ENCODE data around the gene LSM11.
A peak's percentile ranks its signal among the peaks of the same experiment; 100 is the strongest.
"Not testable (repeated sequence)": the region's sequence is repeated elsewhere in the genome, so short reads cannot be mapped to it uniquely, and the experiment has no call there.

The LSM11 gene

GRCh38 chr5:157743163-157744050 lies at the start of gene LSM11:
TSS of gene LSM11 (plus strand) at chr5:157743712. CDS start at chr5:157743751, 39 bp downstream.
- peak; percentile 97 for DNase-seq (ENCODE audit: low spot score)

GRCh38 chr5:157693816-157694215 lies 49.7 kb upstream of the LSM11 start:
- not testable (repeated sequence) for DNase-seq (ENCODE audit: low spot score)

- DNase-seq (ENCODE audit: low spot score) = not testable (repeated sequence)
Measured at GRCh38 chr5:157696154-157696553, 47.4 kb upstream of the LSM11 start.

DNA sequence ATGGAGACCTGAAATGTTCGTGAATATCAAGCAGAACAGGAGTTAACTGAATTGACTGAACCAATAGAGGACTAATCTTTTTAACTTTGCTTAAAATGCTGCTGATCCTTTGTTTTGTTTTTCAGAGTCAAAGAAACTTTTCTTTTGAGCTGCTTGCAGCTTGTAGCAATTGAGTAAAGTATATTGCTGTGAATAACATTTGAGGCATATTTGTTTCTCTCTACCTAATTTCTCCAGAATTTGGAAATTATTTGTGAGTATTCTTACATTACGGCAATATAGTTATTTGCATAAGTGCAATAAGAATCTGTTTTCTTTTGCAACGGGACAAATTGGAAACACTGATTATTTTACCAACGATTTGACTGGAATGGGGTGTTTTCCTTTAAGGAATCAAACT lies 44.8 kb upstream of the LSM11 start:
- DNase-seq (ENCODE audit: low spot score) = not testable (repeated sequence)

DNA sequence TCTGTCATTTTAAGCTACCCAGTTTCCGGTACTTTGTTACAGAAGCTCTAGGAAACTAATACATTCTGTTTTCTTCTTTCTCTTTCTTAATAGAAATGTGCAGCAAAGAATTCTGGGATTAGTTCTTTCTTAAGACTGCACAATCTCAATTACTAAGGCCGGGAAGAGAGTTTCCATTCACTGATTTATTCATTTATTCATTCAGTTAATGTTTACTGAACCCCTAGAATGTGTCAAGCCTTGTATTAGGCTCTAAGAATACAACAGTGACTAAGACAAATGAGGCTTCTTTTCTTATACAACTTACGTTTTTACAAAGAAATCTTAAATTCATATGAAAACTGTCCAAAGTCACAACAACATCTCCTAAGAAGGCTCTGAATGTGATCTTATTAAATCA lies 39.8 kb upstream of the LSM11 start:
- no peak for DNase-seq (ENCODE audit: low spot score)

GRCh38 chr5:157708866-157709265 lies 34.6 kb upstream of the LSM11 start:
- no peak for DNase-seq (ENCODE audit: low spot score)

DNA sequence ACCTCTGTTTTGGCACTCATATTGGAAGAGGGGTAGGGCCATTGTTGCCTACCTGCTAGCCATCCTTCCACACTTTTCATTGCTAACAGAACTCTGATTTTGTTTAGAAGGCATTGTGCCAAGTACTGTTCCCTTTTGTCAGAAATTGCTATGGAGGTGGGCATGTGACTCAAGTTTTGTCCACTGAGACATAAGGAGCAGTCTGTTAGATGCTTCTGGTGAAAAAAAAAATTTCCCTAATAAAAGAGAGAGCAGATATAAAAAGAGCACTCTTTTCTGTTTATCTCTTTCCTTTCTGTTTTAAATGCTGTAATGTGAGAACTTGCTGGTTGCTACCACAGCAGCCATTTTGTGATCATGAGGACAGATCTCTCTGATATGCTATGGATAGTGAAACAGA lies 34.2 kb upstream of the LSM11 start:
- no peak for DNase-seq (ENCODE audit: low spot score)

DNA sequence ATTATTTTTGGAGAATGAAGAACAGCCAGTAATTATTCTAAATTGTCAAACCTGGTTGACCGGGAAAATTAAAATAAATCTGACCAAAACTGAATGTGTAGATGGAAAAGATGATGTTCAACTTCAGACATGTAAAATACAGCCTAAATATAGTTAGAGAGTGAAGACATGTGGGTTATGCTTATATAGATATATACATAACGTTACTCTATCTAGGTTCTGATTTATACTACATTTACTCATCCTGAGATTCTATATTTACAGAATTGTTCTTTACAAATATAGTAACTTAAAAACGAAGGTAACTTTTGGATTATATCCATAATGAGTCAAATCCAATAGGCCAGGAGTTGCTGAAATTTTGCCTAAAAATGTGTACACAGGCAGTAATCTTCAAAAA lies 33.1 kb upstream of the LSM11 start:
- no peak for DNase-seq (ENCODE audit: low spot score)

- peak; percentile 69 for DNase-seq (ENCODE audit: low spot score)
Measured at GRCh38 chr5:157710882-157711281, 32.6 kb upstream of the LSM11 start.

DNA sequence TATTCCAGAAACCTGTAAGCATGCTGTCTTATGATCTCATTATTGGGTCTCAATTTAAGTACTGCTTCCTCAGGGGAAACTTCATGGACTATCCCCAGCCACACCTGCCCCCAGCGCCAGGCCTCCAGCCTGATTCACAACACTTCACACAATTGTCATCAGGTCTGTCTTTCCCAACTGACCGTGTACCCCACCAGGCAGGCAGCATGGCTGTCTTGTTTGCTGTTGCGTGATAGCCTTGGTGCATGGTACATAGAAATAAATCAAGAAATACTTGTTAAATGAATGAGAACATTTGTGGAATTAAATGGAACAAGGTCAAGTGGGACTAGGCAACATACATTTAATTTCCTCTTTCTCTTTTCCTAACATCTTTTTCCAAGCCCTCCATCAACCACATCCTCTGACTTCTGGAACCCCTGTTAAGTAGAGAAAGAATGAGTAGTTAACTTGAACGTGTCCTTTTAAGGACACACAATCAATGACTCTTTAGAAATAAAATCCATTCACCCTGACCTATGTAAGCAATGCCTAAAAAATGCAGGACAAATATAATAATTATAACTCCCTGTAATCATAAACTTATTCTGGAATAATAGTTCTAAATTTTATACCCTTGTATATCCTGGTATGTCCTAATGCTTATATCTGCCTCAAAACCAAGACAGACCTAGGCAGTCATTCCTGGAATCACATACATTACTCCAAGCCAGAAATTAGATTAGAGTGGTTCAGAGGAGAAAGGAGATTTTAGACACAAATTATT lies 29.5 kb upstream of the LSM11 start:
- no peak for DNase-seq (ENCODE audit: low spot score)

DNA sequence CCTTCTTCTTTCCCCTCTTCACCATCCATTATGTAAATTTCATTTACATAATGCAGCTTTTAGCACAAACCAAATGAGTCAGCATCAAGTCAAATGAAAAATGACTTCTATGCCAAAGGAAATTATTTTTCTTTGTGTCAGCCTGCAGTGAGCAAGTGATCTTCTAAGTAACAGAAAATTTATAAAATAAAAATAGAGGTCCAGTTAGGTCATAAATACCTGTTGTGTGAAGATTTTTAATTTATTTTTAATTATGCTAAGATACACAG lies 29.0 kb upstream of the LSM11 start:
- no peak for DNase-seq (ENCODE audit: low spot score)

DNA sequence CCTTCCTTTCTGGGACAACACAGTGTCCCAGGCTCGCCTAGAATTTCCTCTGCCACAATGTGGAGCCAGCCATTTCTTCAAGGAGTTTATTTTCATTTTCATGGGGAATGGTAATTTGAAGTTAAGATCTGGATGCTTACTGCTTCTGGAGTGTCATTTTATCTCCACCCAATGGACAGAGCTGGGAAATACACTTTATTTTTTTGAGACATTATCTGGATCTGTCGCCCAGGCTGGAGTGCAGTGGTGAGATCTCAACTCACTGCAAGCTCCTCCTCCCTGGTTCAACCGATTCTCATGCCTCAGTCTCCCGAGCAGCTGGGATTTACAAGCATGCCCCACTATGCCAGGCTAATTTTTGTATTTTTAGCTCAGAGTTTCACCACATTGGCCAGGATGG lies 25.0 kb upstream of the LSM11 start:
- peak; percentile 74 for DNase-seq (ENCODE audit: low spot score)

GRCh38 chr5:157719245-157719644 lies 24.3 kb upstream of the LSM11 start:
- no peak for DNase-seq (ENCODE audit: low spot score)

DNA sequence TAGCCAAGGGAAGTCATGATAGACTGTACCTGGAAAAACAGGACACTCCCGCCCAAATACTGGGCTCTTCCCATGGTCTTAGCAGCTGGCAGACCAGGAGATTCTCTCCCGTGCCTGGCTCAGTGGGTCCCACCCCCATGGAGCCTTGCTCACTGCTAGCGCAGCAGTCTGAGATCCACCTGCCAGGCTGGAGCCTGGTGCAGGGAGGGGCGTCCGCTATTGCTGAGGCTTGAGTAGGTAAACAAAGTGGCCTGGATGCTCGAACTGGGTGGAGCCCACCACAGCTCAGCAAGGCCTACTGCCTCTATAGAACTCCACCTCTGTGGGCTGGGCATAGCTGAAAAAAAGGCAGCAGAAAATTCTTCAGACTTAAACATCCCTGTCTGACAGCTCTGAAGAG lies 22.4 kb upstream of the LSM11 start:
- no peak for DNase-seq (ENCODE audit: low spot score)

DNA sequence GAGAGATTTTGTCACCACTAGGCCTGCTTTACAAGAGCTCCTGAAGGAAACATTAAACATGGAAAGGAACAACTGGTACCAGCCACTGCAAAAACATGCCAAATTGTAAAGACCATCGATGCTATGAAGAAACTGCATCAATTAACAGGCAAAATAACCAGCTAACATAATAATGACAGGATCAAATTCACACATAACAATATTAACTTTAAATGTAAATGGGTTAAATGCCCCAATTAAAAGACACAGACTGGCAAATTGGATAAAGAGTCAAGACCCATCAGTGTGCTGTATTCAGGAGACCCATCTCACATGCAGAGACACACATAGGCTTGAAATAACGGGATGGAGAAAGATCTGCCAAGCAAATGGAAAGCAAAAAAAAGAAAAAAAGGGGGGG lies 20.6 kb upstream of the LSM11 start:
- DNase-seq (ENCODE audit: low spot score) = not testable (repeated sequence)

GRCh38 chr5:157726607-157727006 lies 16.9 kb upstream of the LSM11 start:
- DNase-seq (ENCODE audit: low spot score) = not testable (repeated sequence)

- not testable (repeated sequence) for DNase-seq (ENCODE audit: low spot score)
Measured at GRCh38 chr5:157727858-157728257, 15.7 kb upstream of the LSM11 start.

DNA sequence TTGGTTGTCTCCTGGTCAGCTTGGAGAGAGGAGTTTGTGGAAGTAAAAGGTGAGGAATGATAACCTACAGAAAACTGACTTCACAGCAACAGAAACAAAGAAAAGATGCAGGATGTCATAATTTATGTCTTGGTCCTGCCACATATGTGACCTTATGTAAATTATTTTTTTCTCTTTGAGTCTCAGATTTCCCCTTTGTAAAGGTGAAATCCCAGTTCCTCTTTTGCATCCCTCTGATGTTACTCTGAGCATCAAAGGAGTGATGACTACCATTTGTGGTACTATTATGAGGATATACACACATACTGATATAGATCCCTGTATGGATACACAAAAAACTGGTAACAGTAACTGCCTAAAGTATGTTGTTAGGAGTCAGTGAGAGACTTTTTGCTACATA lies 13.7 kb upstream of the LSM11 start:
- DNase-seq (ENCODE audit: low spot score) = no peak

GRCh38 chr5:157730900-157731271 lies 12.6 kb upstream of the LSM11 start:
- no peak for DNase-seq (ENCODE audit: low spot score)

DNA sequence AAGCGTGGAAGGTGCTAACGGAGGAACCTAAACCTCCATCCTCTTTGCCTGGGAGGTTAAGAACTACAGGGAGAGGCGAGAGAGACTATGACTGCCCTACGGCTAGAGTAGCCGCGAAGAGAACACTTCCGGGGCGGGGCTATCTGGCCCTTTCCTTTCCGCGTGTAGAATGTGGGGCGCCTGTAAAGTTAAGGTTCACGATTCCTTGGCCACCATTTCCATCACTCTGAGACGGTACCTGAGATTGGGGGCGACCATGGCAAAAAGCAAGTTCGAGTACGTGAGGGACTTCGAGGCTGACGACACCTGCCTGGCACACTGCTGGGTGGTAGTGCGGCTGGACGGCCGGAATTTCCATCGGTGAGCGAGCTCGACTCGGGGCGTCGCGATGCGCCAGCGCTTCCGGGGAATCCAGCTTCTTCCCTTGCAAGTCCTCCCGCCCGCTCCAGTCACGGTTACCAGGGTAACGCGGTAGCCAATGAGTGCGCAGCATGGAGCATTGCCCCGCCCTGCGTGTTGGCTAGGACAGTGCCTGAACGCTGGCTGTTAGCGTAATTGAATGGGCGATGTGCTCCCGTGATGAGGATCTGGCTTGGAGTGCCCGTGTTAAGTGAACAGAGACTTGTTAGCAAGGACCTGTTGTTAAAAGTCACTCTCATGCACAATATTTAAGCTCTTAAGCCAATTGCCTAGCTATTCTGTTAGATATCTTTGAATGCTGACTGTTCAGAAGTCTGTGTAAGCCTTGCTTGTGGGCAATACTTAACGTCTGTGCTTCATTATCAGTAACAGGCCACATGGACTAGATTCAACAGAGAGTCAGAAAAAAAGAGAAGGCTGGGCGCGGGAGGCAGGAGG lies 12.0 kb upstream of the LSM11 start, which contains the start of gene THG1L:
Gene THG1L (plus strand): TSS at position 149 of the 858 bp plus-strand sequence. CDS start 21 bp downstream, at position 170.
- DNase-seq (ENCODE audit: low spot score) = peak; percentile 100

GRCh38 chr5:157732130-157732514 lies 11.4 kb upstream of the LSM11 start:
- DNase-seq (ENCODE audit: low spot score) = no peak

GRCh38 chr5:157732596-157733262 lies 10.8 kb upstream of the LSM11 start:
- DNase-seq (ENCODE audit: low spot score) = no peak

All from AG08395 (cell line).